NCI-H524 treated with DMSO at 0.1 percent for 48 hours (cell line): ENCODE data around the gene CHKB.
"Not testable (repeated sequence)": the region's sequence is repeated elsewhere in the genome, so short reads cannot be mapped to it uniquely, and the experiment has no call there.

Experiments used
- DNase-seq: peaks from one replicate; lab custom pipeline; 2025; lab: John Stamatoyannopoulos, UW

The CHKB gene

DNA sequence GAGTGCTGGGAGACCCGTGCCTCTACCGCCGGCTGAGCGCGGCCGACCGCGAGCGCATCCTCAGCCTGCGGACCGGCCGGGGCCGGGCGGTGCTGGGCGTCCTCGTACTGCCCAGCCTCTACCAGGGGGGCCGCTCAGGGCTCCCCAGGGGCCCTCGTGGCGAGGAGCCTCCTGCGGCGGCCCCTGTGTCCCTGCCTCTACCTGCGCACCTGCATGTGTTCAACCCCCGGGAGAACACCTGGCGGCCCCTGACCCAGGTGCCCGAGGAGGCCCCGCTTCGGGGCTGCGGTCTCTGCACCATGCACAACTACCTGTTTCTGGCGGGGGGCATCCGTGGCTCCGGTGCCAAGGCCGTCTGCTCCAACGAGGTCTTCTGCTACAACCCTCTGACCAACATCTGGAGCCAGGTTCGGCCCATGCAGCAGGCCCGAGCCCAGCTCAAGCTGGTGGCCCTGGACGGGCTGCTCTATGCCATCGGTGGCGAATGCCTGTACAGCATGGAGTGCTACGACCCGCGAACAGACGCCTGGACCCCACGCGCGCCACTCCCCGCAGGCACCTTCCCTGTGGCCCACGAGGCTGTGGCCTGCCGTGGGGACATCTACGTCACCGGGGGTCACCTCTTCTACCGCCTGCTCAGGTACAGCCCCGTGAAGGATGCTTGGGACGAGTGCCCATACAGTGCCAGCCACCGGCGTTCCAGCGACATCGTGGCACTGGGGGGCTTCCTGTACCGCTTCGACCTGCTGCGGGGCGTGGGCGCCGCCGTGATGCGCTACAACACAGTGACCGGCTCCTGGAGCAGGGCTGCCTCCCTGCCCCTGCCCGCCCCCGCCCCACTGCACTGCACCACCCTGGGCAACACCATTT lies 33.5 kb downstream of the CHKB start:
- DNase-seq = no peak

DNA sequence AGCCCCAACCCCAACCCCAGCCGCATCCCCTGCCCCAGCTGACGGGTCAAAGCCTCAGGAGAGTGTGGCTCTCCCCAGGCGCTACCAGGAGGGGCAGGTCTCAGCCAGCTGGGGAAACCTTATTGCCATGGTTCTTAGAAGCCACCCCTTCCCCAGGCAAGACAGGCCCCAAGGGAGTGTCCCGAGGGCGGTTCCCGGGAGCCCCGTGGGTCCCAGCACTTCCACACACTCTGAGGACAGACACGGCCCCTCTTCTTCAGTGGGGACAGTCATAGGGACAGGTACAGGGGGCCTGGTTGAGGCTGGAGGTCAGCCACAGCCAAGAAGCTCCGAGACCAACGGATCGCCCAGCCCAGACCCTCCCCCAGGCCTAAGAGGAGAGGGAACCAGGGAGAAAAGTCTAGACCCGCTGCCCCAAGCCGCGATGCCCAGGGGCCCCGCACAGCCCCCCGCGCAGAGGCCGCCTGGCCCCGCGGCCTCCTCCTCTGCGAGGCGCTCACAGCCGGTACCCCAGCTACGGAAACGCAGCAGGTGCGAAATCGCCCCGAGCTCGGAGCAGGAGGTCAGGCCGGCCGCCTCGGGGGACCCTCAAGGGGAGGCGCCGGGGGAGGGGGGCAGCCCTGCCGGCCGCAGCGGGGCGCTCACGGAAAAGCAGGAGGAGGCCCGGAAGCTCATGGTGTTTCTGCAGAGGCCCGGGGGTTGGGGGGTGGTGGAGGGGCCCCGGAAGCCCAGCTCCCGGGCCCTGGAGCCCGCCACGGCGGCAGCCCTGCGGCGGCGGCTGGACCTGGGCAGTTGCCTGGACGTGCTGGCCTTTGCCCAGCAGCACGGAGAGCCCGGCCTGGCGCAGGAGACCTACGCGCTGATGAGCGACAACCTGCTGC lies 34.4 kb downstream of the CHKB start:
- no peak for DNase-seq

DNA sequence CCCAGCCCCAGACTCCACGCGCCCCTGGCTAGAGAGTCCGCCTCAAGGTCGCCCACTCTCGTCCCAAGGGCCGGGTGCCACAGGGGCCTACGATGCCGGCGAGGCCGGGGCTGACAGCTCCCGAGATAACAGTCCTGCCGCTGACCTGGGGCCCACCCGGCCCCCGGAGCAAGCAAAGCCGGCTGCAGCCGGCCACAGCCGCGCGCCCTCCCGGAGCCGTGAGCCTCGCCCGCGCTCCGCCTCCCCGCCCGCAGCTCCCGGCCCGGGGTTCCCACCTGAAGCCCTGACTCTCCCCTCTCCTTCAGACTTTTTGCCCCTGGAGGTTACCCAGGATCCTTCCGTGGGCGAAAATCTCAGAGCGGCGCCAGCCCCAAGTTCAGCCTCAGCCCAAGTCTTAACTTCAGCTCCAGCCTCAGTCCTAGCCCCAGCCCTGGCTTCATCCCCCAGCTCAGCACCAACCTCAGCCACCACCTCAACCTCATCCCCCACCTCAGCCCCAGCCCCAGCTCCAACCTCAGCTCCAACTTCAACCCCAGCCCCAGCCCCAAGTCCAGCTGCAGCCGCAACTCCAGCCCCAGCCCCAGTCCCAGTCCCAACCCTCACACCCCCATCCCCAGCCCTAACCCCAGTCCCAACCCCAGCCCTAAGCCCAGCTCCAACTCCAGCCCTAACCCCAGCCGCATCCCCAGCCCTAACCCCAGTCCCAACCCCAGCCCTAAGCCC lies 35.2 kb downstream of the CHKB start:
- no peak for DNase-seq

DNA sequence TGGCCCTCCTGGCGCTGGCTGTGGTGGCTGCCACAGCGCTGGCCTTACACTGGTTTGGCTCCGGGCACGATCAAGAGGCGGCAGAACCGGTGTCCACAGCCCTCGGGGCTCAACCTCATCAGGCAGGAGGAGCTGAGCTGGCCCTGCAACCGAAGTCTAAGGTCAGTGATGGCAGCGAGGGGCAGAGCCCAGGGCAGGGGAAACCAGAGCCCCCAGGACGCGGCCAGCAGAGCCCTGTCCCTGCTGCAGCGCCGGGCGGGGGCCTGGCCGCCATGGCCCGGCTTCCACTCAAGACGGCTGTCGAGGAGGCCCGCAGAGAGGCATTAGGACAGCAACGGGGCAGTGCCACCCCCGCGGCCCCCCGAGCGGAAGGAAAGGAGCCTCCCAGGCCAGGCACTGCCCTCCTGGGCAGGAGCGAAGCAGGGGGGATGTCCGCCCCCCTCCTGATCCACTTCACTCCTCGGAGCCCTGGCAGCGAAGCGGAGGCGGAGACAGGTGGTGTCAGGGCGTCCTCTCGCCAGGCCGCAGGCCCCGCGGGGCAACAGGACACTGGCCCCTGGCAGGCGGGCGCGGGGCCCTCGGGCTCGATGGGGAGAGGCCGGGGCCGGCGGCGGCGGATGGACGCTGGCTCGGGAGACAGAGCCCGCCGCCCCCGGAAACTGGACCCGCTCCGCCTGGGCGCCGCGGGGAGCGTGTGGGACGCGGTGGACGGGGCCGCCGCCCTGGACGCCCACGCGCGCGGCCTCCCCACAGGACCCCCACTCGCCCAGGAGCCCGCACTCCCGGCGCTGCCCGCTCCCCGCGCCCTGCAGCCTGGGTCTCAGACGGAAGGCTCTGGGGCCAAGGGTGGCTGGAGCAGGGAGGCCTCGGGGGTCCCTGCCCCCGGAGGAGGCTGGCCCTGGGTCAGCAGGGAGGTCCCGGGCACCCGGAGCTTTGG lies 36.1 kb downstream of the CHKB start:
- DNase-seq = no peak

DNA sequence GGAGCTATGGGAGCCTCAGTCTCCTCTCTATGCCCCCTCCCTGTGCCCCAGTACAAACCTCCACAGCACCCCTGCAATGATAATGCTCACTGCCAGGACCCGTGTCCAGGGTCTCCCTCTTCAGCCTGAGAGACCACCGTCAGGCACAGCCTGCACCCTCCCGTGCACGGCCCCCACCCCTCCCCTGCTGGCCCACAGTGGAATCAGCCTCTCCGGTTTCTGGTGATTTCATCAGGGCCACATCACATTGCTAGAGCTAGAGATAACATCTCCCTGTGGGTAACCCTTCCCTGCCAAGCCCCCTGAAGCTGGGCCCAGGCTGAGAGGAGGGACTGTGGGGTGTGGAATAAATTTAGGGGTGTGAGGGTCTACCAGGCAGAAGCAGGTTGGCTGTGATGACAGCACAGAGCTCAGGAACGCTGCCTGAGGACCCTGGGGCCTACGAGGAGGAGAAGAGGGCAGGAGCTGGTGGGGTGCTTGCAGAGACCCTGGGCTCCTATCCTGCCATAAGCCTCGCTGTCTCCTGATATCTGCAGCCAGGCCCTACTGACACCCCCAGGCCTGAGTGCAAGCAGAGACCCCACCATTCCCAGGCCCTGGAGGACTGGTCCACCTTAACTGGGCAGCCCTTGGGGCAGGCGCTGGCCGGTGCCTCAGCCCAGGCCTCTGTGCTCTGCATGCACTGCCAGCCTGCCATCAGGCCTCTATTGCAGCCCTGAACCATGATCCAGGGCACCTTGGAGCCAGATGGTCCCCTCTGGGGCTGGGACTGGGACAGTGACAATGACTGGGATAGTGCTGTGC lies 36.9 kb downstream of the CHKB start, which contains the start of gene KLHDC7B:
Gene KLHDC7B, plus strand, starts transcription at position 378 of the 804 bp plus-strand sequence. Its CDS starts 345 bp downstream, at position 723.
- DNase-seq = no peak

DNA sequence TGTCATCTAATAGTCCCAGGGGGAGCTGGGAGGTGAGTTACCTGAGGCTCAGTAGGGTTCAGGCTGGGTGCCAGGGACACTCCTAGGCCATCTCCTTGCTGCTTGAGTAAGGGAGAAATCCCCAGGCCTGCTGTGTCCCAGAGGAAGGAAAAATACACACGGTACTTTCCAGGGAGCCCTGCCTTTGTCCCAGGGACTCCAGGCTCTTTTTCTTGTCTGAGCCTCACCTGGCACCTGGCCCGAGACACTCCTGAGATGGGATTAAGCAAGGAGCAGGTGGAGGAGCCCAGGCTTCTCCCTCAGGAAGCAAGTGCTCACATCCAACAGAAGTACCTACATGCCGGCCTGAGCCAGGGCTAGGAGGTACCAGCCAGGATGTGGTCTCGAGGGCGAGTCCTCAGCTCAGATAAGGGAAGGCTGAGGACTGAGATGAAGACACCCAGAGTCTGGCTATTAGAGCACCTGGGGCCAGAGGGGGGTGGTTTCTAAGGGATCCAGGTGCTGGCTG lies 37.8 kb downstream of the CHKB start:
- DNase-seq = no peak

DNA sequence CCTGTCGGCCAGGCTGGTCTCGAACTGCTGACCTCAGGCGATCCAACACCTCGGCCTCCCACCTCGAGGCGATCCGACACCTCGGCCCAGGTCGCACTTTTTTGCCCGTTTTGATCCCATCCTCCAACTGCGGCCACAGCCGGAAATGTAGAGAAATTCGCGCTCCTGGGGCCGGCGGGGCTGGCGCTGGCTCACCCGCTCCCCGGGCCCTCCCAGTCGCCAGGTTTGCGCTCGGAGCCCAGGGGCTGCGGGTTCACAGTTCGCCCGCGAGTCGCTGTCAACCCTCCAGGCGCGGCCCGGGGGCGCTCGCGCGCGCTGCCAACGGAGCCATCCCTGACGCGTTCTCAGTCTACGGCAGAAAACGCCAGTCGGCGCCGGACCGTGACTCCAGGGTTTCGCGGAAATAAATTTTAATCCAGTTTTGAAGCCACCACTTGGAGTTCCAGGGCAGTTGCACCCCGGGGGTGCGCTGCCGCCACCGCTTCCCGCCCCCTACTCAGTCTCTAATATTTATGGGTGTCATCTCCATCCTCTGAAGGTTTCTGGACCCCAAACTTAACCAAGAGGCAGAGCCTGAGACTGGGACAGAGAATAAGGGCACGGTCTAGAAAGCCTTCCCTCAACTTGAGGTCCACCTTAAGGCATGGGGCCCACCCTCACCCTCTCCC lies 38.4 kb downstream of the CHKB start:
- no peak for DNase-seq

DNA sequence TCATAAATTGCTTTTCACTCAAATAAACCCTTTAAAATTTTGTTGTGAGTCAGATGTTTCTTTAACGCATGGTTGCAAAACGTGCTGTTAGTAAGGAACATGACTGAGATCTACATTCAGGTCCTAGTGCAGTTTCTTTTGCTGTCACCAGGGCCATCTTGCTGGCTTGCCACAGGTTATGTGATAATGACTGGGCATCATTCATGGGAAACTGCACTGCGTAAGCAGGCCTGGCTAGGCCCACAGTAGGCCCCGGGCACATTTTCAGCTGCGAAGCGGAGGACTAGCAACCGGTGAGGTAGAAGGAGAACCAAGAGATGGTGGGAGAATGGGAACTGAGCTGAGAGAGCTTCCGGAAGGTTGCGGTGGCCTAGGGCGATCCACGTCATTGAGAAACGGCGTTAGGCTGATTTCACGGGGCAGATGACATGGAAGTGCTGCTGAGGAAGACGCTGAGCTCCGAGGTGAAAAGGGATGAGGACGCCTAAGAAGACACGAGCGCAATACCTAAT lies 40.2 kb downstream of the CHKB start:
- no peak for DNase-seq

DNA sequence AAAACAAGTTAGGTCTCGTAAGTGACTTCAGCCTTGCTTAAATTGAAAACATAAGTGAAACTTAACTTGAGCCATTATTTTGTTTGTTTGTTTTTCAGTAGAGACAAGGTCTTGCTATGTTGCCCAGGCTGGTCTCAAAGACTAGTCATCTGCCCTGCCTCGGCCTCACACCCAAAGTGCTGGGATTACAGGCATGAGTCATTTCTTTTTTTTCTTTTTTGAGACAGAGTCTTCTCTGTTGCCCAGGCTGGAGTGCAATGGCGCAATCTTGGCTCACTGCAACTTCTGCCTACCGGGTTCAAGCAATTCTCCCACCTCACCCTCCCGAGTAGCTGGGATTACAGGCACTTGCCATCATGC lies 41.0 kb downstream of the CHKB start:
- not testable (repeated sequence) for DNase-seq

DNA sequence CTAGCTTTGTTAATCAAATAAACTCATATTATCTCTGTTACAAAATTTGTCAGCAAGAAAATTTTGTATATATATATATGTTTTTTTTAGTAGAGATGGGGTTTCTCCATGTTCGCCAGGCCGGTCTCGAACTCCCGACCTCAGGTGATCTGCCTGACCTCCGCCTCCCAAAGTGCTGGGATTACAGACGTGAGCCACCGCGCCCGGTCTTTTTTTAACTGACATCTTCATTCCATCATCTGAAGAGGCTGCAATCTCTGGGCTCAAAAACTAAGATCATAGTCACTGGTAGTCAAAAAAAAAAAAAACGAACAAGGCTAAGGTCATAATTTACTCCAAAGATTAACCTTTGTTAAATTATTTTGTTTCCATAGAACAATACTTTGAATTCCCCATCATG lies 42.3 kb downstream of the CHKB start:
- DNase-seq = no peak

DNA sequence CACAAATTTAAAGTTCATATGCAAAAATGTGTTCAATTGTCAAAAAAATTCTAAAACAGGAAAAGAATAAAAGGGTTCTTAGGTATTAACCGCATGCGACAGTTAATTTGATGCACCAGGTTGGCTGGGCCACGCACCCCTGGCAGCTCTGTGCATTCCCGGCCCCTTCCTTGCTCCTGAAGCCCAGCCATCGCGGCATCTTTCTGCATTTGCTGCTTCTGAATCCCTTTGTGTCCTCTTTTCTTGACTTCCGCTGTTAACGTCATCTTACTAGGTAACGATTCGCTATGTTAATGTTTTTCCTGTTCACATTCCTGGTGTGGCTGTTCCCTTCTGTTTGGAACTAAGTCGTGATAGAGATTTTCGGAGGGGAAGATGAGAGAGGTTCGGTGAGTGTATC lies 44.9 kb downstream of the CHKB start:
- DNase-seq = no peak

DNA sequence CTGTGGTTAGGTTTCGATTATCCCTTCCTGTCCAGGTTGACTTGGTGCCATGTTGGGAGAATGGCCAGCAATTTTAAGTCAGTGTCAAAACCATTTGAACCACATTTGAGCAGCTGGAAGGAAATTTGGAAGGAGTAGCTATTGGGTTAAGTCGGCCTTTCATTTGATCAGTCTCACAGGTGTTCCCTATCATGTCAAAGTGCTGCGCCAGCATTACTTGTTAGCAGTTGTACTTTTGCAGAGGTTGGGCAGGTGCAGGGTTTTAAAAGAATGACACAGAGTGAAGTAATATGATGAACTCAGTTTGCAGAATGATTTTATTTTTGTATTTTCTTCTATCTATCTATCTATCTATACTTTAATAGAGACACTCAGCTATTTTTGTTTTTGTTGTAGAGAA lies 46.4 kb downstream of the CHKB start:
- DNase-seq = no peak

DNA sequence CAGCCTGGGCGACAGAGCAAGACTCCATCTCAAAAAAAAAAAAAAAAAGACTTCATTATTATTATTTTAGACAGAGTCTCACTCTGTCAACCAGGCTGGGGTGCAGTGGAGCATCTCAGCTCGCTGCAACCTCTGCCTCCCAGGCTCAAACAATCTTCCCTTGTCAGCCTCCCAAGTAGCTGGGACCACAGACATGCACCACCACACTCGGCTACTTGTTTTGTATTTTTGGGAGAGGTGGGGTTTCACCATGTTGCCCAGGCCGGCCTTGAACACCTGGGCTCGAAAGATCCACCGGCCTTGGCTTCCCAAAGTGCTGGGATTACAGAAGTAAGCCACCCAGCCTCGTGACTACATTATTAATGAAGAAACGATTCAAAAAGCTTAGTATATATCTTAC lies 47.5 kb downstream of the CHKB start:
- no peak for DNase-seq

DNA sequence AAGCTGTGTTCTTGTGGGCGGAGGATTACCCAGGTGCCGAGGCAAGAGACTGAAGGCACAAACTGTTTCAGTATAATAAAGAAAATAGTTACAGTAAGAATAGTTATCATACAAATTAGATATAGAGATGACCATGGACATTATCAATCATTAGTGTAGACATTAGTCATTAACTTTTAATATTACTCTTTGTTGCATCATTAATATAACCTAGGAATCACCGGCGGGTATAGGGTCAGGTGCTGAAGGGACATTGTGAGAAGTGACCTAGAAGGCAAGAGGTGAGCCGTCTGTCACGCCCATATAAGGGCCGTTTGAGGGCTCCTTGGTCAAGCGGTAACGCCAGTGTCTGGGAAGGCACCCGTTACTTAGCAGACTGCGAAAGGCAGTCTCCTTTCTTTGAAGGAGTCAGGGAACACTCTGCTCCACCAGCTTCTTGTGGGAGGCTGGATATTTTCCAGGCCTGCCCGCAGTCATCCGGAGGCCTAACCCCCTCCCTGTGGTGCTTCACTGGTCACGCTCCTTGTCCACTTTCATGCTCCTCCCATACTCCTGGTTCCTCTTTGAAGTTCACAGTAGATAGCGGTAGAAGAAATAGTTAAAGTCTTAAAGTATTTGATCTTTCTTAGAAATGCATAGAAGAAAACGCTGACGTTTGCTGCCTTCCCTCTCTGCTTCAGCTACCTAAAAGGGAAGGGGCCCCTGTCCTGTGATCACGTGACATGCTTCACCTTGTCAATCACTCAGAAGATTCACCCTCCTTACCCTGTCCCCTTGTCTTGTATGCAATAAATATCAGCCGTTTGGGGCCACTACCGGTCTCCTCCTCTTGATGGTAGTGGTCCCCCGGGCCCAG lies 48.6 kb downstream of the CHKB start:
- not testable (repeated sequence) for DNase-seq

DNA sequence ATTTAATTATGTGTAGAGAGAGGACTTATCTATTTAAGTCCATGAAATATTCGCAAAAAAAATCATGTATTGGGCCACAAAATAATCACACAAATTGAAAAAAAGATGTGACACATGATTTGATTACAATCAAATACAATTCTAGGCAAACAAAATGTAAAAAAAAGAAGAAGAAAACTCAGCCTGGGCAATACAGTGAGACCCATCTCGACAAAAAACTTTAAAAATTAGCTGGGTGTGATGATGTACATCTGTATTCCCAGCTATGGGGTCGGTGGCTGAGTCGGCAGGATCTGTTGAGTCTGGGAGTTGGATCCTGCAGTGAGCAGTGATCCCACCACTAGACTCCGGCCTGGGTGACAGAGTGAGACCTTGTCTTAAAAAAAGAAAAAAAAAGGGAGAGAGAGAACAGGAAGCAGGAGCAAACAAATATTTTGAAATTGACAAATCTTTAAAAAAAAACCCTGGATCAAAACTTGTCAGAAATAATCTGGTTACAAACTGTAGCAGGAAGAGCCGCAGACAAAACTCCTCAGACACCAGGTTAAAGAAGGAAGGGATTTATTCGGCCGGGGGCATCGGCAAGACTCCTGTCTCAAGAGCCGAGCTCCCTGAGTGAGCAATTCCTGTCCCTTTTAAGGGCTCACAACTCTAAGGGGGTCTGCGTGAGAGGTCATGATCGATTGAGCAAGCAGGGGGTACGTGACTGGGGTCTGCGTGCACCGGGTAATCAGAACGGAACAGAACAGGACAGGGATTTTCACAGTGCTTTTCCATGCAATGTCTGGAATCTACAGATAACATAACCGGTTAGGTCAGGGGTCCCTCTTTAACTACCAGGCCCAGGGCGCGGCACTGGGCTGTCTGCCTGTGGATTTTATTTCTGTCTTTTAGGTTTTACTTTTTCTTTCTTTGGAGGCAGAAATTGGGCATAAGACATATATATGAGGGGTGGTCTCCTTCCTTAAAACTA lies 49.5 kb downstream of the CHKB start:
- DNase-seq = no peak

DNA sequence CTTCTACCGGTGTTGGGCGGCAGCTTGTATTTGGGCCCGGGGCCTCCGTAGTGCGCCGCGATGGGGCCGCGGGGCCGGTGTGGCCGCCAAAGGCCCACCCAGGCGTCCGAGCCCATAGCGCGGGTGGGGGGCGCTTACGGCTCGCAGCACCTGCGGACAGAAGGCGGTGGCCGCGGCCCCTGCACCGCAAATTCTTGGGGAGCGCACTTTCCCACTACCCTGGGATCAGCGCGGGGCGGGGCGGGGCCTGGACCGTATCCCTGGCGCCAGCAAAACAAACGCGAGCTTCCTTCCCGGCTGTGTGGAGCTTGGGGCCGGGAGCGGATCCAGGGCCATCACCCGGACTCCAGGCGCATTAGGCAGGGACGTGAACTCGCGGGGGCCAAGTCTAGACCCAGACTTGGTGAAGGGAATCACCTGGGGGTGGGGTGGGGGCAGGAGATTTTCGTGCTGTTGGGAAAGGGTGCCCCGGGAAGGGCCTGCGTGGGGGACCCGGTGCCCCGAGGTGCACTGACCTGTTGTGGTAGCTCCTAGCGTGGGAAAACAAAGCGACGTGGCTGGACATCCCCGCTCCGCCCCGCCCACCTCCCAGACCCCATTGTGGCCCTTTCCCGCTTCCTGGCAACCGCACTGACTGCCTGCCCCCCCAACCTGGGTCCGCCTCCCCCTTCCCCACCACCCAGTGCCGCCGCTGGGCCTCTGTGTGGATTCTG lies 50.5 kb downstream of the CHKB start:
- DNase-seq = no peak

DNA sequence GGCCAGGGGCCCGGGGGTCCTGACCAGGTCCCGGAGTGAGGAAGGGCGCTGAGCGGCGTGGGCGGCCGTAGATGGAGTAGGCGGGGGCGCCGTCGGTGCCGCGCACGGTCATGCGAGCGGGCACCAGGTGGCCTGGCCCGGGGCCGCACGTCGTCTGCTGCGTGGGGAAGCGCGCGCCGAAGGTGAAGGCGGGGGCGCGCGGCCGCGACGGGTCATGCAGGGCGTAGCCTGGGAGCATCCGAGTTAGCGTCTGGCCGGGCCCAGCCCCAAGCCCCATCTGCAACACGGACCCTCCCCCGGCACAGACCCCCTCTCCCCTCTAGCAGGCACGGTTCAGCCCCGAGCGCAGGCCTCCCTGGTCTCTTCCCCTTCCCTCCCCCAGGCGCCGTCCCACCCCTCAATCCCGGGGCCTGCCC lies 51.1 kb downstream of the CHKB start:
- no peak for DNase-seq
